Measurements from ENCODE around the gene FREM1. TPM values are rescaled to one million over a fixed set of nuclear protein-coding genes. Genes with fewer than 3 reads are reported as not detected.

Gene FREM1
- total and polyA plus RNA-seq, 10 donors: 0.07 to 4.3 (median 0.54) TPM; not detected in 1

DNA sequence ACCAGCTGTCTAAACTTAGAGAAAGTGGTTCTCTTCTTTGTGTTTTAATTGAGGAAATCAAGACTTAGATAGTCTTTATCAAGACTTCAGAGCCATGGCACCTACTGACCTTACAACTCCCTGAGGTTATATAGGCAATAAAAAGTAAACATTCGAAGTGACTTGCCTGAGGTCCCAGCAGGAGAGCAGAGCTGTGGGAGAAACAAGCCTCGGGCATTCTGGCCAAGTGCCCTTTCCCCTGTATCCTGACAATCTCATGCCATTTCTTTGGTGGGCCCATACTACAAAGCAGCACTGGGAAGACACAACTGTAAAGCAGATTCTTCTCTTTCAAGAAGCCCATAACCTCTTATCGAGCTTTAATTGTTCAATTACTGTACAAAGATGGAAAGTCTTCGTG is 23.1 kb downstream of the FREM1 start:
- peaks cover 0 to 10% (median 0%) of the 10 kb centered on the region in 7 donors for H3K27me3 ChIP-seq (replicated peaks in 1 of 7)
- H3K27ac ChIP-seq: no peak overlapping the region
- 72 to 80% (median 77%) methylated on average over 4 of the region's 4 CpGs for WGBS, 5 donors
- H3K4me1 ChIP-seq: no peaks in the 10 kb centered on the region
- no peak for TF ChIP-seq POLR2A (IDR thresholded peaks at IDR 0.05)
- no peak for TF ChIP-seq POLR2AphosphoS5 (IDR thresholded peaks at IDR 0.05)
- TF ChIP-seq CTCF (IDR thresholded peaks at IDR 0.05 in 8 of 11, conservative IDR thresholded peaks at IDR 0.05 in 3 of 11): no peak
- DNase-seq: no peak
- H3K9me3 ChIP-seq: no peaks in the 10 kb centered on the region
- H3K36me3 ChIP-seq: no peaks in the 10 kb centered on the region
- intact Hi-C loops (cut with DNase I; ENCODE audit: low total_unique reads): no loop called here
- no peak overlapping the region for H3K4me3 ChIP-seq

- no peak overlapping the region for H3K4me3 ChIP-seq
- no peaks in the 10 kb centered on the region for H3K36me3 ChIP-seq
- 78 to 90% (median 83%) methylated on average over 4 of the region's 4 CpGs for WGBS, 5 donors
- no peak for TF ChIP-seq POLR2A (IDR thresholded peaks at IDR 0.05)
- TF ChIP-seq CTCF (IDR thresholded peaks at IDR 0.05 in 8 of 11, conservative IDR thresholded peaks at IDR 0.05 in 3 of 11): no peak
- no peak for TF ChIP-seq POLR2AphosphoS5 (IDR thresholded peaks at IDR 0.05)
- H3K27ac ChIP-seq: no peak overlapping the region
- H3K4me1 ChIP-seq: no peaks in the 10 kb centered on the region
- no peak for DNase-seq
- H3K9me3 ChIP-seq: no peaks in the 10 kb centered on the region
- intact Hi-C loops (cut with DNase I; ENCODE audit: low total_unique reads): no loop called here
- H3K27me3 ChIP-seq (replicated peaks in 1 of 7): peaks cover 0 to 24% (median 0%) of the 10 kb centered on the region in 7 donors
These were observed 26.8 kb downstream of the FREM1 start for GRCh38 chr9:14883310-14883944.

DNA sequence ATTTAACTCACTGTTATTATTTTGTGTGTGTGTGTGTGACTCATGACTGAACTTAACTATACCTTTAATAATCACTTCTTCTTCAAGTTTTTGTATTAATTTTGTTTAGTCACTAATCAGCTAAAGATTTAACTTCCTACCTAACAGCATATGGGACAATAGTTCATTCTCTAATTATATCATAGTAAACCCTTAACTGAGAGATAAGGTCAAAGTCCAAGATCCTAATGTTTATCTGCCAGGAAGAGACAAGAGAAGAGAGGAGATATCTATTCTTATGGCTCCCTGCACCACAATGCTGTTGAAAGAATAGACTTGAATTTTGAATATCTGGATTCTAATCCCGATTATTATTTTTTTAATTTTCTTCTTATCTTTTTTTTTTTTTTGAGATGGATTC is 28.1 kb downstream of the FREM1 start:
- H3K9me3 ChIP-seq: no peaks in the 10 kb centered on the region
- 64 to 83% (median 75%) methylated on average over 1 of the region's 1 CpG for WGBS, 5 donors
- no peaks in the 10 kb centered on the region for H3K36me3 ChIP-seq
- intact Hi-C loops (cut with DNase I; ENCODE audit: low total_unique reads): no loop called here
- H3K4me3 ChIP-seq: no peak overlapping the region
- peaks cover 0 to 25% (median 0%) of the 10 kb centered on the region in 7 donors for H3K27me3 ChIP-seq (replicated peaks in 1 of 7)
- no peak overlapping the region for H3K27ac ChIP-seq
- TF ChIP-seq POLR2AphosphoS5 (IDR thresholded peaks at IDR 0.05) (no peak), POLR2A (IDR thresholded peaks at IDR 0.05) (no peak), CTCF (IDR thresholded peaks at IDR 0.05 in 8 of 11, conservative IDR thresholded peaks at IDR 0.05 in 3 of 11) (no peak)
- H3K4me1 ChIP-seq: no peaks in the 10 kb centered on the region
- DNase-seq: no peak

DNA sequence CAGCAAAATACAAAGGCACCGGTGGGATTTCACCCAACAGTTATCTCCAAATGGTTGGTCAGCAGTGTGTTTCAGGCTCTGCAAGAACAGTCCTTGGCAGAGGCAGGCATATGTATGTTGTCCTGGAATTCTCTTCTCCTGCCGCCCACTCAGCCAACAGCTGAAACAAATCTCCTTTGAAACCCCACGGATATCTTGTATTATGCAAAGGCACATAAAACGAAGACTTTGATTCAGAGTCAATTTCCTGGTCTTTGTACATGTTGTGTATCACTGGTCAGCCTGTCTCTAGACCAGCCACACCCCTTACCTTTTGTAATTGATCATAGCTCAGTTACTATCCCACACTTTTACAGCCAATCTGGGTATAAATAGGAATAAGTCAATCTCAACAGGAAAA is 29.2 kb downstream of the FREM1 start:
- no peak for DNase-seq
- Histone ChIP-seq H3K9me3 (peaks cover 0 to 6% (median 0%) of the 10 kb centered on the region in 8 donors), H3K36me3 (no peaks in the 10 kb centered on the region), H3K4me3 (no peak overlapping the region), H3K27me3 (replicated peaks in 1 of 7) (peaks cover 0 to 27% (median 0%) of the 10 kb centered on the region in 7 donors), H3K4me1 (no peaks in the 10 kb centered on the region), H3K27ac (no peak overlapping the region)
- TF ChIP-seq POLR2AphosphoS5 (IDR thresholded peaks at IDR 0.05) (no peak), POLR2A (IDR thresholded peaks at IDR 0.05) (no peak), CTCF (IDR thresholded peaks at IDR 0.05 in 8 of 11, conservative IDR thresholded peaks at IDR 0.05 in 3 of 11) (no peak)
- intact Hi-C loops (cut with DNase I; ENCODE audit: low total_unique reads): no loop called here
- WGBS, 5 donors: 78 to 86% (median 81%) methylated on average over 4 of the region's 4 CpGs

Data from spleen (tissue), 11 donors.